ENCODE results near the gene TMSB4X.

DNA sequence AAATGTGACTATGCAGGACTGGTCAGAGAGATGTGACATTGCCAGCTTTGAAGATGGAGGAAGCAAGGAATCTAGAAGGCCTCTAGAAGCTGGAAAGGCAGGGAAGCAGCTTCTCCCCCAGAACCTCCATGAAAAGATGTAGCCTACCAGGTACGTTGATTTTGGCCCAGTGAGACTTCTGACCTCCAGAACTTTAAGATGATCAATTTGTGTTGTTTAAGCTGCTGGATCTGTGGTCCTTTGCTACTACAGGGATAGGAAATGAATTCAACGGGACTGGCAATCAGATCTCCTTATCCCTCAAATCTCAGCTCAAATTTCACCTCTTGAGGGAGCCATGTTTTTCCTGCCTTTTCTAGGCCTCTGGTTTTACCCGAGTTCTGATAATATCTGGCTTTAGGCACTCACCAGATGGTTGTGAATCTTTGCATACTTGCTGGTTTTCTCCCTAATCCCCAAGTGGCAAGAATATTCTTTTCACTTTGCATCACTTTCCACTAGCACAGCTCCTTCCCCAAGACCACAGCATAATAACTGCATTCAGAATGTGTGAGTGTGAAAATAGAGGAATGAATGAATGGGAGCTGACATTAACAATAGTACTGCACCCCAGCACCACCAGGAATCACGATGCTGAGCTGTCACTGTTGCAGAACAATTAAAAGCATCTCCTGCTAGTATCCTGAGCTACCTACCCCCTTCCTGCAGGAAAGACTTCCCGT, 25.5 kb upstream of the TMSB4X start:
- TF ChIP-seq EZH2 (IDR thresholded peaks at IDR 0.05; ENCODE audit: insufficient read depth, poor library complexity, severe bottlenecking) (no peak), EZH2phosphoT487 (IDR thresholded peaks at IDR 0.05; ENCODE audit: insufficient read depth, low read depth) (no peak)
